Activated CD4-positive, alpha-beta T cell treated with anti-CD3 and anti-CD28 coated beads for 24 hours (primary cell): ENCODE results near the gene ABCB9.

ENCODE experiments used
- DNase-seq, 2 donors: peaks; one replicate each; pipeline ENCODE4 v3.0.0-alpha.2; 2020; ENCODE audit warnings: low read depth in 2 of 2

The ABCB9 gene

DNA sequence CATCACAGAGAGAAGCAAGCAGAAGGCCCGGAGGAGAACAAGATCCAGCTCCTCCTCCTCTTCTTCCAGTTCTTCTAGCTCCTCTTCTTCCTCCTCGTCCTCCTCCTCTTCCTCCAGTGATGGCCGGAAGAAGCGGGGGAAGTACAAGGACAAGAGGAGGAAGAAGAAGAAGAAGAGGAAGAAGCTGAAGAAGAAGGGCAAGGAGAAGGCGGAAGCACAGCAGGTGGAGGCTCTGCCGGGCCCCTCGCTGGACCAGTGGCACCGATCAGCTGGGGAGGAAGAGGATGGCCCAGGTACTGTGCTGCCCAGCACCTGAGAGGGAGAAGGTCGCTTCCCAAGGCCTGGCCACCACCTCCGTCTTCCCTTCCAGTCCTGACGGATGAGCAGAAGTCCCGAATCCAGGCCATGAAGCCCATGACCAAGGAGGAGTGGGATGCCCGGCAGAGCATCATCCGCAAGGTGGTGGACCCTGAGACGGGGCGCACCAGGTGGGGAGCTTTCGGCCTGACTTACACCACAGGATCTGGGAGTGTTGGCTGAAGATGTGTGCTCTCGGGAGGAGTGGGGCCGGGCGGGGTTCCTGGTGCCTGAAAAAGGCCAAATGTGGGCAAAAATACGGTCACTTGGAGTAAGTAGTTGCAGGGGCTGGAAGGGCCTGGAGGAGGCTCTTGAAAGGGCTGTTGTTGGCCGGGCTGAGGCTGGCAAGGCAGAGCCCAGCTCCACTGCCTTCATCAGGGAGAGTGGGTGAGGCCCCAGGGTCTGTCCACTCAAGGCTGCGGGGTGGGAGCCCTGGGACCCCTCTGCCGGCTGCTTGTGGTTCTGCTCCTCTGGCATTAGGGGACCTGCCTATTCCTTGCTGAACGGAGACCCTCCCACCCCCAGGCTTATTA, 15.6 kb upstream of the ABCB9 start:
- DNase-seq: no peak

DNA sequence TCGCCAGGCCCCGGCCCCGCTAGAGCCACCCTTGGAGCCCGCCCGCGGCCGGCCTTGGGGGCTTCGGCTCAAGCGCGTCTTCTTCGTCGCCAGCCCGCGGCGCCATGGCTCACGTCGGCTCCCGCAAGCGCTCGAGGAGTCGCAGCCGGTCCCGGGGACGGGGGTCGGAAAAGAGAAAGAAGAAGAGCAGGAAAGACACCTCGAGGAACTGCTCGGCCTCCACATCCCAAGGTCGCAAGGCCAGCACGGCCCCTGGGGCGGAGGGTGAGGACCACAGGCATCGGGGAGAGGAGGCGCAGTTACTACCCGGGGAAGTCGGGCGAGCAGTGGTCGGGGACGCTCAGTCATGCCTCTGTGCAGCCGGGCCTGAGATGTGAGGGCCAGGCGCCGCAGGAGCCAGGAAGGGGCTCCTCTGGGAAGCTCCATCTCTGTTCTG, 14.8 kb upstream of the ABCB9 start:
- DNase-seq: no peak

DNA sequence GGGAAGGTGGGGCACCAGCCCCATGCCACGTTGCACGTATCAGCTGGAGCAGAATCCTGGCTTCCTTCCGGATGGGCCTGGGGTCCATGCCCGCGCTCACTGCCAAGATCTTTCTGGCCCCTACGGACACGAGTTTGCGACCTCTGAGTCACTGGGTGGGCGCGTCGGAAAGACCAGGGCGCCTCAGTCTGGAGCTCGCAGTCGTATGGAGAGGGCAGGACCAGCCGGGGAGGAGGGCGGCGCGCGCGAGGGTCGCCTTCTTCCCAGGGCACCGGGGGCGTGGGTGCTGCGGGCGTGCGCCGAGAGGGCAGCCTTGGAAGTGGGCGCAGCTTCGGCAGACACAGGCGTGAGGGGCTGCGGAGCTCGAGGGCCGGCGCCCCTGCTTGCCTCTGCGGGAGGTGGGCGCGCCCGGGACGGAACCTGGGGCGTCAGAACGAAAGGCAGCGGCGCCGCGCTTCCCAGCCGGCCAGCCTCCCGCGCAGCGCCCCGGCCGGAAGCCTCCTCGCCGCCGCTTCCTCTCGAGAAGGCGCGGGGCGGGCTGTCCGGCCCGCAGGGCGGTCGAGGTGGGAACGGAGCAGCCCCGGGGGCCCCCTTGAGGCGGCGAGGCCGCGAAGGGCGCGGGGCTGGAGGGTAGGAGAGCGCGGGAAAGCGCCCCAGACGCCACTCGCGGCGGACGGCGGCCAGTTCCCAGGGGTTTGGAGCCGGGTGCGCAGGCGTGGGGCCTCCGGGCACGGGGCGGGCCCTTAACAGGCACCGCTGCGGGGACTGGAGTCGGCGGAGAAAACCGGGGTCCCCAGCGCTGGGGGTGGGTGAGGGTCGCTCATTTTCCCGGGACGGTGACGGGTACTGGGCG, 14.1 kb upstream of the ABCB9 start, which contains the start of gene ARL6IP4:
ARL6IP4 (plus strand) TSS at position 499 of the 853 bp plus-strand sequence. CDS start 459 bp downstream, outside the sequence.
- DNase-seq: peak; percentile 48 to 56

DNA sequence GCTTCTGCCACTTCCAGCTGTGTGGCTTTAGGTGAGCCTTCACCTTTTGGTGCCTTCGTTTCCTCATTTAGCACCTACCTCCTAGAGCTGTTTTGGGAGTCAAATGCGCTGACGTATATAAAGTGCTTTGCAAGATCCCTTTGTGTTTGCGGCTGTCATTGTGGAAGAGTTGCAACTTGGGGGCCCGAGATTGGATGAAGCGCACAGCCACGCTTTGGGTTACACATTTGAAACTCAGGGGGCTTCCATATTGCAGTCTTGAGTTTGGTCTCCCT, 13.6 kb upstream of the ABCB9 start:
- no peak for DNase-seq

DNA sequence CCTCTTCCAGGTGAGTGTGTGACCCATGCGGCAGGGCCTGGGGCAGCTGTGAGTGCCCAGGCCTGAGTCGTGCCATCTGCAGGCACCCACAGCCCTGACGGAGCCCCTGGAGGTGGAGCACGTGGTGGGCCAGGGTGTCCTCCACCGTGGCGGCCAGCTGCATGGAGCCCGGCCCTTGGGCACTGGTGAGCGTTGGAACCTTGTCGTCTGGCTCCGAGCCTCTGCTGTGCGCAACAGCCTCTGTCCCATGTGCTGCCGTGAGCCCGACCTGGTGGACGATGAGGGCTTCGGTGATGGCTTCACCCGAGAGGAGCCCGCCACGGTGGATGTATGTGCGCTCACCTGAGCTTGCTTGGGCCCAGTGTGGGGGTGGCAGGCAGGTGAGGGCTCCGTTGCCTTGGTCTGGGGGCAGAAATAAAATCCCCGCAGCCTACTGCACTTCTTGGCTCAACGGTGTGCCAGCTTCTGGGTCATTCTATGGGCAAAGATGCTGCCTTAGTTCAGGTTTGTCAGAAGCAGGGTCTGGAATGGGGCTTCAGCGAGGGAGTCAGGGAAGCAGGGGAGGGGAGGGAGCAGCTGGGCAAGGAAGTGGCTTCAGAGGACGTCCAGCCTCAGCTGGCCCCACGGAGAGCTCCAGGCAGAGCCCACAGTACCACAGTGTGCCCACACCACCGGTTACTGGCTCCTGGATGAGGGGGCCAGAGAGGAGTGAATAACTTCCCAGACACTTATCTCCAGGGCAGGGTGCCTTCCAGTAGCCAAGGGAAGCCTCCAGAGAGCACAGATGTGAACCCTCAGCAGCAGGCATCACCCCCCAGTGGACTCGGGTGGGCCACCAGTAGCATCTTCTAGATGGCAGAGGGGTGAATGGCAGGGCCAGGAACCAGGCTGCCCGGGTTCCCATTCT, 13.0 kb upstream of the ABCB9 start:
- DNase-seq: no peak

DNA sequence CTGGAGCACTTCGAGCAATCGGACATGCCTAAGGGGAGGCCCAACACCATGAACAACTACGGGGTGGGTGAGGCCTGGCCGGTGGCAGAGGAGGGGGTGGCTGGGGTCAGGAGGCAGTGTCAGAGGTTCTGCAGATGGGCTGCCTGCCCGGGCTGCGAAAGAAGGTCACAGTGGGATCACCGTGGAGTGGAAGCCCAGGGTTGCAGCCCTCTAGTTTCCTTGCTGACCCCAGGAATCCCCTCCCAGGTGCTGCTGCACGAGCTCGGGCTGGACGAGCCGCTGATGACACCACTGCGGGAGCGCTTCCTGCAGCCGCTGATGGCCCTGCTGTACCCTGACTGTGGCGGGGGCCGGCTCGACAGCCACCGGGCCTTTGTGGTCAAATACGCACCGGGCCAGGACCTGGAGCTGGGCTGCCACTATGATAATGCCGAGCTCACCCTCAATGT, 12.3 kb upstream of the ABCB9 start:
- DNase-seq: no peak

DNA sequence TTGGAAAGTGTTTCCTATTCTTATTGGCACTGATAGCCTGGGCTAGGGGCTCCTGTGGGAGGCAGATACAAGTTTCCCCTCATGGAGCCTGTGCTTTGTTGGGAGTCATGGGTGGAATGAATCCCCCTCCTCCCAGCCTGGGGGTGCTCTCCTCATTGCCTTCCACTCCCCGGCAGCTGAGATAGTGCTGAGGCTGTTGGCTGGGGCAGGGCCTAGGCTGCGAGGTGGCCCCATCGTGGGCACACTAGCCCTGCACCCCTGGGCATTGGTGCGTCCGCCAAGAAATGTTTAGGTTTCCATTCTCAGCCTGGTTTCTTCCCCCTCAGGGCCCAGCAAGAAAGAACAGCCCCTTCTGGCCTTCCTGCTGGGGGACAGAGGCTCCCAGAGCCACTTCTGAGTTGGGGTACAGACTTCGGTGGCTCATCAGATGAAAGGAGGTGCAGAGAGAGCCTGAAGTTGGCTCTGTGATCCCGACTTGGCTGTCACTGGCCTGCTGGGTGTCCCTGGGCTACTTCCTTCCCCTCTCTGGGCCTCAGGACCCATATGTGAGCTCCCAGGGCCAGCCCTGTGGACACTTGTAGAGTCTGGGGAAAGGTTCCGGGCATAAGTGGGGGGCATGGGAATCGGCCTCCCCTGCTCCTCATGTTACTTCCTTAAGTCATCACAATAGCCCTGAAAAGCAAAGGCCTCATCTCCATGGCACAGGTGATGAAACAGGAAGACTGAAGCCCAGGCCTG, 11.6 kb upstream of the ABCB9 start:
- DNase-seq: no peak

DNA sequence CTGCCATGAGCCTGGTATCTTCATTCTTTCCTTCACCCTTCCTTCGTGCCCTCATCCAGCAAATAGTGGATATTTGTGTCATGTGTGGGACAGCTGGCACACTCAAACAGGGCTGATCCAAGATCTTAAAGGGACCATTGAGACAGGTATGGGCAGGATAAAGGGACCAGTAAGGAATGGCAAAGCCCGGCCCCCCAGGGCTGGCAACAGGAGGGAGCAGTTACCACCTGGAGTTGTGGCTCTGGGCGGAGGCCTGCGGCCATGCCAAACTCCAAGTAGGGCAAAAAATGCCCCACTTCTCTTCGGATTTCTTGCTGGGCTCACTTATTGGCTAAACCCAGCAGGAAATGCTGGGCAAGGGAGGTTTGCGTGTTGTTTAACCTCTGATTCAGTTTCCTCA, 10.9 kb upstream of the ABCB9 start:
- DNase-seq: no peak

DNA sequence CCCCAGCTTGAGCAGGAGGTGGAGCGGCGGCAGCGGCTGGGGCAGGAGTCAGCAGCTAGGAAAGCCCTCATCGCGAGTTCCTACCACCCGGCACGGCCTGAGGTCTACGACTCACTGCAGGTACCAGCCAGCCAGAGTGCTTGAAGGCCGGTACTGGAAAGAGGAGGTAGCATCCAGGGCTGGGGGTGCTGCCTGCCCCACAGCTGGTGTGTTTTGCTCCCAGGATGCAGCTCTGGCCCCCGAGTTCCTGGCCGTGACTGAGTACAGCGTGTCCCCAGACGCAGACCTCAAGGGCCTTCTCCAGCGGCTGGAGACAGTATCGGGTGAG, 10.3 kb upstream of the ABCB9 start:
- no peak for DNase-seq

DNA sequence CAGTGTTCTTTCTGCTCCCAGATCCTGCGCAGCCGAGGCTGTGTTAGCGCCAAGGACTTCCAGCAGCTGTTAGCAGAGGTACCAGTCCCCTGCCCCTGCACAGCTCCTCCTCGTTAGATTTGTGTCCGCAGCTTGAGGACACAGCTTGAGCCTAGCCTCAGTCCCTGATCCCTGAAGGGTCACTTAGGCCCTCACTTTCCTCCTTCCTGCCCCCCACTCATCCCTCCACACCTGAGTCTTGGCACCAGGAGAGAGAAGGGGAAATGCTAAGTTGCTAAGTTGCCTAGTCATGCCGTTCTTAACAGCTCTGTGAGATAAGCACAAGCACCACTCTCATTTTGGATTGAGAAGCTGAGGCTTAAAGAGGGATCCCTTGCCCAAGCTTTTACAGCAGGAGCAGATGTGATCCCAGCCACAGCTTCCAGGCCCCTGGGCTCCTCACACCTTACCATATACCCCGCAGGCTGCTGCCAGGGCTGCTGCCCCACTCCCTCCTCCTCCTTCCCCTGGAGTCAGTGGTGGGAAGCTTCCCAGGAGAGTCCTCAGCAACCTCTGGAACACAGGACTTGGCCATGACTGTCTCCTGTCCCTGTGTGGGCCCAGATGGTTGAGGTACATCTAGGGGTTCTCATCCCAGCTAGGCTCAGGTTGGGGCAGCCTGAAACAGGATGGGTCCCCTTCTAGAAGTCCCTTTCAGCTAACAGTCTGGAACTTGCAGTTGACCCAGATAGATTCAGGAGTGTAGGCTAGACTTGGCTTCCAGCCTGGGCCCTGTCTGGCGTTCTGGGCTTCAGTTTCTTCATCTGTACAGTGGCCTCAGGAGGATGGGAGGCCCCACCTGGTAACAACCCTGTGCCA, 9.8 kb upstream of the ABCB9 start:
- DNase-seq: no peak

DNA sequence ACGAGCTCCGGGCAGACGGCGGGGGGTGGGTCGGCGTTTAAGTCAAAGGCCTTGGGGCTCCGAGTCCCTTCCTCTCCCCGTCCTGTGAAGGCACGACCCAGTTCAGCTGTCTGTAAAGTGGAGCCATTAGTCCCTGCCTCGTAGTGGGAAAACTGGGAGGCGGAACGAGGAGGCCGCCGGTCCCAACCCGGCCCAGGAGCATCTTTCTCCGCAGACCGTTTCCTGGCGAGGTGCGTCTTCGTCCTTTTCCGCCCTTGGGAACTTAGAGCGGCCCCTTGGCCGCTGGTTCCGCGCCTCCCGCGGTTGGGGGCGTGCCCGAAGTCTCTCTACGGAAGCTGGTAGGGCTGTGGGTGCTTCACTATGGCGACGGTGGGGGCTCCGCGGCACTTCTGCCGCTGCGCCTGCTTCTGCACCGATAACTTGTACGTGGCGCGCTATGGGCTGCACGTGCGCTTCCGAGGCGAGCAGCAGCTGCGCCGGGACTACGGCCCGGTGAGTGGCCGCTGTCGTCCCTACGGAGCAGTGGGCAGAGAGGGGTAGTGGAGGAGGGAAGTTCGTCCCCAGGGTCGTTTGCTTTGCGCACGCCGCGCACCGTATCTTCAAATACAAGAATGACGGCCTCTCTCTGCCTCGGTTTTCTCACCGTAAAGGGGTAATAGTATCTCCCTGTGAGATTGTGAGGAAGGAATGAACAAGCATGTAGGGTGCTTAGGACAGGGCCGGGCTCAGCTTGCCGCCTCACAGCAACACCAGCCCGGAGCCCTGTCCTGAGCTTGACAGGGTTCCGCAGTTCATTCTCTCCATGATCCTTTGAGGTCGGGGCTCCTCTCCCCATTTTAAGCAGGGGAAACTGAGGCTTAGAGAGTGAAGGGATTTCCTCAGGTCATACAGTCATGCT, 8.9 kb upstream of the ABCB9 start, which contains the start of gene OGFOD2:
OGFOD2 (plus strand) TSS at position 353 of the 898 bp plus-strand sequence; CDS start at position 361, 8 bp downstream.
- peak; percentile 87 to 89 for DNase-seq

DNA sequence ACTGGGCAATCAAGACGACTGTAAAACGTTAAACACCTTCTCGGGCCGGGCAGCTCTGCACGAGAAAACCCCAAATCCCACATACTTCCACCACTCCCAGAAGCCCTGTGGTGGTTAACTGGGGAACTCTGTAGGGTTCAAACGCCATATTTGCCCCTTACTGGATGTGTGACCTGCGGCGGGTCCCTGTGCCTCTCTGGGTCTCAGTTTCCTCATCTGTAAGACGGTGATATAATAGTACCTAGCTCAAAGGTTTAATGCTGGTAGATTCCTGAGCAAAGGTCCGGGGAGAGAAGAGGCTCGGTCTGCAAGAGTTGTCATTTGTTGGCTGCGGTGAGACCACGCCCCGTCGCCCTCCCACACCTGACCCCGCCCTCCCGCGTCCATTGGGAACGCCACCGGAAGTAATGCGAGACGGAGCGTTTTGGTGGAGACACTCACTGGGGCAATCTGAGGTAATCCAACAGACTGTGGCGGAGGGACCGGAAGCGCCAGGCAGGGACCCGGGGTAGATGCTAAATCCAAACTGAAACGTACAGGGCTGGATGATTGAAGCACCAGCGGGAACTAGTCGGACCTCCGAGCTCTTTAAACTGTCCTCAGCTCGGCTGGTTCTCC, 8.1 kb upstream of the ABCB9 start:
- DNase-seq: peak; percentile 99

DNA sequence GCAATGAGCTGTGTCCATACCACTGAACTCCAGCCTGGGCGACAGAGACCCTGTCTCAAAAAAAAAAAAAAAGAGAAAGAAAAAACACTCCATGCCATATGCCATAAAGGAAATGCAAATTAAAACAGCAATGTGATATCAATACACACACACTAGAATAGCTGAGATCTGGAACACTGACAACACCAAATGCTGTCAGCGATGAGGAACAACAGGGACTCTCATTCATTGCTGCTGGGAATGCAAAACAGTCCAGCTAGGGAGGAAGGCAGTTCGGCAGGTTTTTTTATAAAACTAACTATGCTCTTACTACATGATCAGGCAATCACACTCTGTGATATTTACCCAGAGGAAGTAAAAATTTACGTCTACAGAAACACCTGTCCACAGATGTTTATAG, 3.4 kb upstream of the ABCB9 start:
- no peak for DNase-seq

DNA sequence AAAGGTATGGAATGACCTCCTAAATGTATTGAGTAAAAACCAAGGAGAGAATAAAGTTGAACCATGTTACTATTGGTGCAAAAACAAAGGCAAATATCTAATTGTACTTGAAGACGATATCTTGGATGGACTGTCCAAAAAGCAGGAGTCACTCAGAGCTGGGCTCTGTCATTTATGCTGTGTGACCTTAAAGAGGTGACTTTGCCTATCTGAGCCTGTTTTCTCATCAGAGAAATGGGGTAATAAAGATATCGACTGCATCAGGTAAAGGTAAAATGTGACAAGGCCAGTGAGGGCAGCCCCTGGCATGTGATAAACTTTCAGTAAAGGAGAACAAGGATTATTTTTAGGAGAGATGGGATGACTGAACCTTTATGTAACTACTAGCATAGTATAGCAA, 1.8 kb upstream of the ABCB9 start:
- DNase-seq: no peak

DNA sequence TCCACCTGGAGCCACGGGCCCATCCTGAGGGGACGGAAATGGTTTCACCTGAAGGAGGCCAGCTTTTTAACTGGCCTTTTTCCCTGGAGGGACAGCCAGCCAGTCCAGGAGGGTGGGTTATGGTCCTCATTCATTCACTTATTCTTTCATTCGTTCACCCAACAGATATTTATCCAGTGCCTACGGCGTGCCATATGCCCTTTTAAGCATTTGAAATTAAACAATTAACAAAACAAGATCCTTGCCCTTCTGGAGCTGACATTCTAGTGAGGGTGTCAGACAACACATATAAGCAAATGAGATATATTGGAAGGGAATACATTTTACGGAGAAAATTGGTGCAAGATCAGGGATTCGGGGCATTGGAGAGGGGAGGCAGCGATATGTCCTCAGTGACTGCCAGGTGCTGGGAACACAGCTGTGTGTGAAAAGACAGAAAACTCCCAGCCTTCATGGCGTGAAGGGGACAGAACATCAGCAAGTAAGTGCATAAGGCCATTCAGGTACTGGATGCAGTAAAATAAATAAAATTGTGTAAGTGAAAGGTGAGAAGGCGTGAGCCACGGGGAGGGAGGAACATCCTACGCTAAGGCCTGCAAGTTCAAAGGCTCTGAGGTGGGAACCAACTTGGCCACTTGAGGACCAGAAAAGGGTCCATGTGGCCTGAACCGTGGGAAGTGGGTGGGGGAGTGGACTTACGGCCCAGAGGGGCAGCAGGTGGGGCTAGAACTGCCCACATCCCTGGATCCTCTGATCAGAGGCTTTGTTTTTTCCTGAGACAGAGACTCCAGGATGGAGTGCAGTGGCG, 684 bp upstream of the ABCB9 start:
- DNase-seq: no peak

DNA sequence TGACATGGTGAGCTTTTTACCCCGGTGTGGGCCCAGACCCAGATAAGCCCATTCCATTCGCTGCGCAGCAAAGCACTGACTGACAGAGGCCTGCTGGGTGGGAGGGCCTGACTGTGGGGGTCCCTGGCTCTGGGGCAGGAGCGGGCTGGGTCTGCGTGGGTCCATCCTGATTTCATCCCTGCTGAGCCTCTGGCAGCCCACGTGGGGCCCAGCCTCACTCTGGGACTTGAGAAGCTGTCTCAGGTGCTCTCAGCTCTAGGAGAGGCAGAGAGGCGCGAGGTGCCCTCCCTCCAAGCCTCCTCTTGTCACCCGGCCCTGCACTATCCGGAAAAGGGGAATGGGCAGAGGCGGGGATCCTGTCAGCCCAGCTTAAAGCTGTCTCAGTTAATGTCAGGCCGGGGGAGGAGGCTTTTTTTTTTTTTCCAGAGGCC, 927 bp downstream of the ABCB9 start:
- DNase-seq: no peak

DNA sequence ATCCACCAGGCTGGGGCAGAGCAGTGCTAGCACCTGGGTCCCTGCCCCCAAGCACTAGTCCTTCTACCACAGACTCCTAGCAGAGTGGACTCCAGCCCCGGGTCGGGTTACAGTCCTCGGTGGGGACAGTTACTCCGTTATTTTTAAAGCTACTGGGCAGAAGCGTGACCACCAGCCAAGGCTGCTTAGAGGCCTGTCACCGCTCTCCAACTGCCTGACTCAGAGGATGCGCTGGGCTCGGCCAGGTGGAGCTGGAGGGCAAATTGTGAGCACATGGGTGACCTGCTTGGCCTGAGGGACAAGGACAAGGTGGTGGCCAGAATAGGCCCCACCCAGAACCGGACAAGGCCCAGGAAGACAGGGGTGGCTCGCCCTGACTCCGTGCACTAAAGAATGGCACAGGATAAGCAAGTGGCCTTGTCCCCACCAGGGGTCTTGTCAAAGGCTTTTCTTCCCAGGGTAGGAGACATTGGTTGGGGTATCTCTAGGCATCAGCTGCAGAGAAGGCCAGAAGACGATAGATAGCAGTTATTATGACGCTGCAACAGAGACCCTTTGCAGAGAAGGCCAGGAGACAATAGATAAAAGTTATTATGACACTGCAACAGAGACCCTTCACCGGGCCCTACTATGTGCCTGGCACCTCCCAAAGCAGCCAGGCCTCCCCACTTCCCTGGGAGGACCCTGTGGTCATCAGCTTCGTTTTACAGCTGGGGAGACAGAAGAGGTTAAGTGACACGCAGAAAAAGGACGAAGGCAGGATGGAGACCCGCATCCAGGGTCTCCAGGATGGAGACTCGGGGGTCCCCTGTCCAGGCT, 1.6 kb downstream of the ABCB9 start:
- DNase-seq: no peak
